HPDE6-E6E7 (cell line): Measurements from ENCODE around the gene MAGI1.
A peak's percentile ranks its signal among the peaks of the same experiment; 100 is the strongest.

Source experiments
- DNase-seq: peaks from one replicate; pipeline ENCODE4 v3.0.0; 2011; ENCODE audit warnings: missing footprints; ENCODE audit errors: extremely low spot score

Gene MAGI1

GRCh38 chr3:65972765-65973164, 66.0 kb downstream of the MAGI1 start:
- DNase-seq: no peak

- no peak for DNase-seq
These were observed 67.1 kb downstream of the MAGI1 start for GRCh38 chr3:65971293-65972252.

GRCh38 chr3:65968996-65969395, 69.7 kb downstream of the MAGI1 start:
- no peak for DNase-seq

- DNase-seq: no peak
These were observed 71.3 kb downstream of the MAGI1 start for GRCh38 chr3:65967451-65967850.

- DNase-seq: no peak
These were observed 73.9 kb downstream of the MAGI1 start for GRCh38 chr3:65964838-65965237.

- DNase-seq: peak; percentile 45
These were observed 74.7 kb downstream of the MAGI1 start for GRCh38 chr3:65963787-65964677.

- no peak for DNase-seq
These were observed 77.0 kb downstream of the MAGI1 start for GRCh38 chr3:65961733-65962132.

GRCh38 chr3:65961128-65961527, 77.6 kb downstream of the MAGI1 start:
- no peak for DNase-seq

- no peak for DNase-seq
These were observed 78.6 kb downstream of the MAGI1 start for GRCh38 chr3:65960087-65960486.

- DNase-seq: no peak
These were observed 80.5 kb downstream of the MAGI1 start for GRCh38 chr3:65958216-65958615.

- DNase-seq: no peak
These were observed 82.8 kb downstream of the MAGI1 start for GRCh38 chr3:65955792-65956477.

GRCh38 chr3:65953881-65954733, 84.6 kb downstream of the MAGI1 start:
- no peak for DNase-seq

GRCh38 chr3:65953301-65953812, 85.4 kb downstream of the MAGI1 start:
- DNase-seq: no peak

- no peak for DNase-seq
These were observed 85.9 kb downstream of the MAGI1 start for GRCh38 chr3:65952842-65953241.

- DNase-seq: no peak
These were observed 86.7 kb downstream of the MAGI1 start for GRCh38 chr3:65951836-65952505.

GRCh38 chr3:65950340-65951326, 88.1 kb downstream of the MAGI1 start:
- no peak for DNase-seq

- no peak for DNase-seq
These were observed 89.7 kb downstream of the MAGI1 start for GRCh38 chr3:65948841-65949573.

- DNase-seq: no peak
These were observed 92.3 kb downstream of the MAGI1 start for GRCh38 chr3:65946438-65946837.
